Measurements from ENCODE around the gene SYNPO.

Gene SYNPO

DNA sequence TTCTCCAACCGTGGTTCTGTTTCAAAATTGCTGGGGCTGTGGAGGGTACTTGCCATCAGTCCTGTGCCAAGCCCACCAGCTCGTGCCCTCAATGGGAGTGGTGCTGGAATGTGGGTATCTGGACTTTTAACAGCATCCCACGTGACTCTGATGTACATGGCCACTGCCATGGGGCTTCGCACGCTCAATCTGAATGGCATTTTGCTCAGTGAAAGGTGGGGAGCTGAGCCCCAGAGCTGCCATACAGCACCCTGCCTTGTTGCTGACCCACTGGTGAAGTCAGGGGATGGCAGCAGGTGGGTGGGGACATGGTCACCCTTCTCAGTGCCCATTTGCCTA is 16.6 kb upstream of the SYNPO start:
- Histone ChIP-seq H3K27me3 (replicated peaks; ENCODE audit: control insufficient read depth, insufficient read depth, low read length) (no peaks in the 10 kb centered on the region), H3K4me3 (replicated peaks; ENCODE audit: low read depth, low read length) (peak overlapping the region; percentile 84), H3K36me3 (ENCODE audit: control insufficient read depth, insufficient read depth, low read length) (no peaks in the 10 kb centered on the region)
- peak; percentile 43 for DNase-seq (ENCODE audit: extremely low read depth, insufficient read length)
- TF ChIP-seq, protein P1, sequence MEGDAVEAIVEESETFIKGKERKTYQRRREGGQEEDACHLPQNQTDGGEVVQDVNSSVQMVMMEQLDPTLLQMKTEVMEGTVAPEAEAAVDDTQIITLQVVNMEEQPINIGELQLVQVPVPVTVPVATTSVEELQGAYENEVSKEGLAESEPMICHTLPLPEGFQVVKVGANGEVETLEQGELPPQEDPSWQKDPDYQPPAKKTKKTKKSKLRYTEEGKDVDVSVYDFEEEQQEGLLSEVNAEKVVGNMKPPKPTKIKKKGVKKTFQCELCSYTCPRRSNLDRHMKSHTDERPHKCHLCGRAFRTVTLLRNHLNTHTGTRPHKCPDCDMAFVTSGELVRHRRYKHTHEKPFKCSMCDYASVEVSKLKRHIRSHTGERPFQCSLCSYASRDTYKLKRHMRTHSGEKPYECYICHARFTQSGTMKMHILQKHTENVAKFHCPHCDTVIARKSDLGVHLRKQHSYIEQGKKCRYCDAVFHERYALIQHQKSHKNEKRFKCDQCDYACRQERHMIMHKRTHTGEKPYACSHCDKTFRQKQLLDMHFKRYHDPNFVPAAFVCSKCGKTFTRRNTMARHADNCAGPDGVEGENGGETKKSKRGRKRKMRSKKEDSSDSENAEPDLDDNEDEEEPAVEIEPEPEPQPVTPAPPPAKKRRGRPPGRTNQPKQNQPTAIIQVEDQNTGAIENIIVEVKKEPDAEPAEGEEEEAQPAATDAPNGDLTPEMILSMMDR (IDR thresholded peaks at IDR 0.05; ENCODE audit: insufficient read depth, low read length, poor library complexity, severe bottlenecking): no peak

DNA sequence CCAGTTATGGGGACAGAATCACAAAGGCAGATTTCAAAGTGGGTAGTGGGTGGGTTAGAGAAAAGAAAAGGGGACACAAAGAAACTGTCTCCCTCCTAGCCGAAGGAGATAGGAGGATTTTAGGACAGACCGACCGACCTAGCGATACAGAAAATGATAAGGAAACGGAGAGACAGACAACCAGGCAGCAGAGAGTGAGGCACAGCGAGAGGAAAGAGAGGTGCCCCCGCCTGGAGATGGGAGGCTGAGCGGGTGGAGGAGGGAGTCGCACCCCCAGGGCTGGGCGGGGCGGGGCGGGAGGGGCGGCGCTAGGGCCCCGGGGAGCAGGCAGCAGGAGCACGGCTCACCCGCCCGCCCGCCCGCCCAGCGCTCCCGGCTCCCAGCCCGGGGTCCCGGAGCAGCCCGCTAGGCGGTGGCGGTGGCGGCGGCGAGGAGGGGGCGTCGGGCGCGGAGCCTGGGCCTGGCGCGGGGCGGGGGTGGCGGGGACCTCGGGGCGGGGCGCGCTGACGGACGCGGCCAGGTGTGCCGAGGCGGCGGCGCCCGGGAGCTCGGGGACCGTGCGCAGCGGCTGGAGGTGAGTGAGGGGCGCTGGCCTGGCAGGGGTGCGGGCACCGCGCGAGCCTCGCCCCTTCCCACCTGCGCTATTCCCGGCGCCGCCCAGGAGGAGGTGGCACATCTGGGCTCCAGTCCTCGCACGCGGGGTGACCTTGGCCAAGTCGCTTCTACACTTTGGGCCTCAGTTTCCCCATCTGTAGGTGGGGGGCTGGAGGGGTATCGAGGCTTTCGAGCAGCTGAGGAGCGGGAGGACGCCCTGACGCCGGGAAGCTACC is 15.9 kb upstream of the SYNPO start:
- Histone ChIP-seq H3K4me3 (replicated peaks; ENCODE audit: low read depth, low read length) (peak overlapping the region; percentile 84), H3K27me3 (replicated peaks; ENCODE audit: control insufficient read depth, insufficient read depth, low read length) (no peaks in the 10 kb centered on the region), H3K36me3 (ENCODE audit: control insufficient read depth, insufficient read depth, low read length) (no peaks in the 10 kb centered on the region)
- peak; percentile 49 for DNase-seq (ENCODE audit: extremely low read depth, insufficient read length)
- TF ChIP-seq, protein P1 (IDR thresholded peaks at IDR 0.05; ENCODE audit: insufficient read depth, low read length, poor library complexity, severe bottlenecking): peak; percentile 12

DNA sequence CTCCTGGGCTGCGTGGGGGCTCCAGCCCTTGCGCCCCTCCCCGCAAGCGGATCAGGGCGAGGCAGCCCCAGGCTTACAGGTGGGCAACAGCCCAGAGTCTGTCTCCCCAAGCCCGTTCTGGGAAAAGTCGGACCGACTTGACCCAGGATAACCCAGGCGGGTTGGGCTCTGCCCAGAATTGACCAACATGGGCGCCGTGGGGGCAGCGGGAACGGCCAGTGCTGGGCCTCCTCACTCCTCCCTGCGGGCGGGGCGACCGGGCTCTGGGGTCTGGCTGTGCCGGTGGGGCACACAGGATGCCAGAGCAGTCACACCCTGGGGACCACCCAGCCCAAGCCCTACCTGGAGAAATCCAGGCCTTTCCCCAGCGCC is 15.3 kb upstream of the SYNPO start:
- peak; percentile 28 for DNase-seq (ENCODE audit: extremely low read depth, insufficient read length)
- H3K36me3 ChIP-seq (ENCODE audit: control insufficient read depth, insufficient read depth, low read length): no peaks in the 10 kb centered on the region
- peak overlapping the region; percentile 84 for H3K4me3 ChIP-seq (replicated peaks; ENCODE audit: low read depth, low read length)
- TF ChIP-seq, protein P1 (IDR thresholded peaks at IDR 0.05; ENCODE audit: insufficient read depth, low read length, poor library complexity, severe bottlenecking): no peak
- no peaks in the 10 kb centered on the region for H3K27me3 ChIP-seq (replicated peaks; ENCODE audit: control insufficient read depth, insufficient read depth, low read length)

DNA sequence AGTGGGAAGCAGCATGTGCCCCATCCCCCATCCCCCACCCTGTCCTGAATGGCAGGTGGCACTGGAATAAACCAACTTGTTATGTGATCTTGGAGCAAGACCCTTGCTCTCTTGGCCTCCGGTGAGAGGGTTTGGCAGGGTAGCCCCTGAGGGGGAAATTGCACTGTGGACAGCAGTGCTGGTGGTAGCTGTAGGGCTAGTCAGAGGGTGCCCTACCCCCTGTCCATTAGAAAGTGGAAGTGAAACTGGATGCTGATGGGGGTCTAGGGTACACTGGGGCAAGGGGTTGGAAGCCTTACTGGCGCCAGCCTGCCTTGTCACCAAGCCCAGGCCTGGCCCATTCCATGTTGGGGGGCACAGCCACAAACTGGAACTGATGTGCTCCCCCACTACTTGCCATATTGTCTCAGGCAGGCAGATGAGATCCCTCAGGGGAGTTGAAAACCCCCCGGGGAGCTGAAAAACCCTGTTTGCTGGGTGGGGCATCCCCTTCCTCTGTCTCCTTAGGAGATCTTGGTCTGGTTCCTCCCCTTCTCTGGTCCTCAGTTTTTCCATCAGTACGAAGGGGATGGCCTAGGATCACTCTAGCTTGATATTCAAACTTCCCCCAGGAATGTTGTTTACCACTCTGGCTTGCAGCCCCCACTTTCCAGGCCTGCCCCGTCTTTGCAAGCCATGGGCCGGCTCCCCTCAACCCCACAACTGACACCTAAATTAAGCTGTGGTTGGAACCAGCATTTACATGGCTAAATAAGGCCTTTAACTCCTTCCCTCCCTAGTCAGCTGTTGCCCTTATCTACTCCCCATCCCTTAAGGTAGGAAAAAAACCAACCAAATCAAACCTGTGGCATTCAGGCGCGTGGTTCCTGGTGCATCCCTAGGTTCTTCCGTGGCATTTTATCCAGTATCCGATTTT is 14.4 kb upstream of the SYNPO start:
- Histone ChIP-seq H3K27me3 (replicated peaks; ENCODE audit: control insufficient read depth, insufficient read depth, low read length) (no peaks in the 10 kb centered on the region), H3K36me3 (ENCODE audit: control insufficient read depth, insufficient read depth, low read length) (peaks cover 2% of the 10 kb centered on the region; the same call in 1 of the 2 replicates), H3K4me3 (replicated peaks; ENCODE audit: low read depth, low read length) (peak overlapping the region; percentile 84)
- DNase-seq (ENCODE audit: extremely low read depth, insufficient read length): peak; percentile 65
- TF ChIP-seq, protein P1 (IDR thresholded peaks at IDR 0.05; ENCODE audit: insufficient read depth, low read length, poor library complexity, severe bottlenecking): no peak

DNA sequence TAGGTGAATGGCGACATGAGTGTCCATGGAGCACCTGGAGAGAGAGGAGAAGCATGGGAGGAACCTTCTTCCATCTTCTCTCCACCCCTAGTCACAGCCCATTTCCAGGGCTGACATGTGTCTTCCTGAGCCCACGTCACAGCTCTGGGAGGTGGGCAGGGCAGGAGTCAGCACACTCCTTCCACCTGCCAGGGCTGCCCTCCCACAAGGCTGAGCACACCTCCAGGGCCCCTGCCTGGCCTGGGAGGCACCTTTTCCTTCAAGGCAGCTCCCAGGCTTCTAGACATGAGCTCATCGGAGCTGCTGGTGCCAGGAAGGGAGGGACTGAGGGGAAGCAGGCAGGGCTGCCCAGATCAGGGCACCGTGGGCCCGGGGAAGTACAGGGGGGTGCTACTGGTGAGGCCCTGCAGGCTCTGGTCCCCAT is 13.6 kb upstream of the SYNPO start:
- H3K4me3 ChIP-seq (replicated peaks; ENCODE audit: low read depth, low read length): peak overlapping the region; percentile 84
- peaks cover 2% of the 10 kb centered on the region; the same call in 1 of the 2 replicates for H3K36me3 ChIP-seq (ENCODE audit: control insufficient read depth, insufficient read depth, low read length)
- TF ChIP-seq, protein P1 (IDR thresholded peaks at IDR 0.05; ENCODE audit: insufficient read depth, low read length, poor library complexity, severe bottlenecking): no peak
- H3K27me3 ChIP-seq (replicated peaks; ENCODE audit: control insufficient read depth, insufficient read depth, low read length): no peaks in the 10 kb centered on the region
- no peak for DNase-seq (ENCODE audit: extremely low read depth, insufficient read length)
